HepG2 (cell line): ENCODE measurements around the gene ADI1. TPM values are rescaled to one million over a fixed set of nuclear protein-coding genes. Genes with fewer than 3 reads are reported as not detected.
A peak's percentile ranks its signal among the peaks of the same experiment; 100 is the strongest.

Source experiments
- CCDC6 ChIP-seq: sonication (generic); formaldehyde crosslinking; IDR thresholded peaks from 2 replicates; pipeline ENCODE4 v1.8.1; 2022; ENCODE audit warnings: mild to moderate bottlenecking, missing genetic modification reagents, moderate library complexity
- CEBPG ChIP-seq: IDR thresholded peaks from 2 replicates; pipeline ENCODE4 v1.6.1; 2016
- CREM ChIP-seq, 2 experiments: sonication (generic) in 1 of 2; formaldehyde crosslinking in 1 of 2; IDR thresholded peaks; 2 replicates each; pipeline versions ENCODE4 v1.4.0 to v1.6.1; 2016 to 2020; ENCODE audit warnings: antibody characterized with exemption in 1 of 2, mild to moderate bottlenecking in 1 of 2, missing genetic modification reagents in 1 of 2
- ELF1 ChIP-seq: sonication (generic); formaldehyde crosslinking; IDR thresholded peaks from 2 replicates; pipeline ENCODE4 v1.4.0; 2020; ENCODE audit warnings: missing genetic modification reagents
- EP300 ChIP-seq, 3 experiments: sonication (generic) in 1 of 3; formaldehyde crosslinking in 1 of 3; IDR thresholded peaks; 2 replicates each; pipeline versions ENCODE4 v1.5.1 to v1.6.1; 2011 to 2020; ENCODE audit warnings: low read depth in 2 of 3, low read length in 2 of 3, borderline replicate concordance in 1 of 3, improper control_type of control experiment in 1 of 3, mild to moderate bottlenecking in 1 of 3, missing genetic modification reagents in 1 of 3, moderate library complexity in 1 of 3
- ESRRA ChIP-seq: sonication (generic); formaldehyde crosslinking; IDR thresholded peaks from 2 replicates; pipeline ENCODE4 v1.5.1; 2020; ENCODE audit warnings: mild to moderate bottlenecking, low read depth, missing genetic modification reagents
- FOXM1 ChIP-seq: sonication (generic); formaldehyde crosslinking; IDR thresholded peaks from 2 replicates; pipeline ENCODE4 v1.5.0; 2020; ENCODE audit warnings: missing genetic modification reagents
- LCORL ChIP-seq, 2 experiments: fragments of 450-650 bp in 1 of 2; sonication (generic) in 1 of 2; formaldehyde crosslinking in 1 of 2; IDR thresholded peaks; 2 replicates each; pipeline versions ENCODE4 v1.5.0 to v1.6.1; 2017 to 2020; ENCODE audit warnings: antibody characterized with exemption in 1 of 2, missing genetic modification reagents in 1 of 2
- POLR2A ChIP-seq, 2 experiments: IDR thresholded peaks; 2 replicates each; pipeline ENCODE4 v1.6.1; 2011; ENCODE audit warnings: low read depth in 2 of 2, low read length in 2 of 2, mild to moderate bottlenecking in 1 of 2, moderate library complexity in 1 of 2; ENCODE audit not compliant: insufficient read depth in 1 of 2
- RXRA ChIP-seq: sonication (generic); formaldehyde crosslinking; IDR thresholded peaks from 2 replicates; pipeline ENCODE4 v1.5.1; 2020; ENCODE audit warnings: missing genetic modification reagents
- ZFP82 ChIP-seq: sonication (generic); formaldehyde crosslinking; IDR thresholded peaks from 2 replicates; pipeline ENCODE4 v1.5.1; 2020; ENCODE audit warnings: mild to moderate bottlenecking, missing genetic modification reagents, borderline replicate concordance
- ZNF747 ChIP-seq: sonication (generic); formaldehyde crosslinking; IDR thresholded peaks from 2 replicates; pipeline ENCODE4 v1.8.1; 2023; ENCODE audit warnings: missing genetic modification reagents, mild to moderate bottlenecking, borderline replicate concordance
- polyA plus RNA-seq, 8 experiments: library from polyadenylated mRNA; depleted of rRNA in 3 of 8; stranded (reverse) in 7 of 8; unstranded in 1 of 8; fragments of >200 nt; fragmentation: Illumina TruSeq in 4 of 8; extraction: Trizol in 4 of 8; gene quantifications; 2 replicates each; pipeline versions ENCODE4 v1.2.1 to v1.2.3, GENCODE V29; 2011 to 2016; ENCODE audit warnings: low read depth in 4 of 8, missing spikeins in 1 of 8, mixed read lengths in 1 of 8; ENCODE audit not compliant: insufficient read depth in 1 of 8
- total RNA-seq, 5 experiments: library from RNA; depleted of rRNA; stranded (reverse); fragments of >200 nt; fragmentation: Illumina TruSeq; extraction: Trizol; gene quantifications; 2 replicates each; pipeline ENCODE4 v1.2.3, GENCODE V29; 2016; ENCODE audit warnings: low read depth in 1 of 5
- TF ChIP-seq, protein P1 (sequence below), 2 experiments: IDR thresholded peaks; 2 replicates each; pipeline ENCODE4 v1.6.1; 2011 to 2012; ENCODE audit warnings: low read length in 2 of 2, borderline replicate concordance in 1 of 2, low read depth in 1 of 2, mild to moderate bottlenecking in 1 of 2, moderate library complexity in 1 of 2
- TF ChIP-seq, protein P2 (sequence below), 2 experiments: sonication (generic) in 1 of 2; formaldehyde crosslinking in 1 of 2; IDR thresholded peaks; 2 replicates each; pipeline versions ENCODE4 v1.4.0 to v1.6.1; 2018 to 2020; ENCODE audit warnings: missing genetic modification reagents in 2 of 2, borderline replicate concordance in 1 of 2, low read depth in 1 of 2, mild to moderate bottlenecking in 1 of 2, missing biosample characterization in 1 of 2
- TF ChIP-seq, protein P3 (sequence below): sonication (generic); formaldehyde crosslinking; IDR thresholded peaks from 2 replicates; pipeline ENCODE4 v1.4.0; 2020; ENCODE audit warnings: missing genetic modification reagents, borderline replicate concordance
- TF ChIP-seq, protein P4 (sequence below): IDR thresholded peaks from 2 replicates; pipeline ENCODE4 v1.6.1; 2018; ENCODE audit warnings: missing genetic modification reagents

The ADI1 gene
- total and polyA plus RNA-seq, 2 of the 13 experiments (the other 11 are each of a cell fraction or from before 2014, with no cell fraction given), result 28.7 to 123 TPM

DNA sequence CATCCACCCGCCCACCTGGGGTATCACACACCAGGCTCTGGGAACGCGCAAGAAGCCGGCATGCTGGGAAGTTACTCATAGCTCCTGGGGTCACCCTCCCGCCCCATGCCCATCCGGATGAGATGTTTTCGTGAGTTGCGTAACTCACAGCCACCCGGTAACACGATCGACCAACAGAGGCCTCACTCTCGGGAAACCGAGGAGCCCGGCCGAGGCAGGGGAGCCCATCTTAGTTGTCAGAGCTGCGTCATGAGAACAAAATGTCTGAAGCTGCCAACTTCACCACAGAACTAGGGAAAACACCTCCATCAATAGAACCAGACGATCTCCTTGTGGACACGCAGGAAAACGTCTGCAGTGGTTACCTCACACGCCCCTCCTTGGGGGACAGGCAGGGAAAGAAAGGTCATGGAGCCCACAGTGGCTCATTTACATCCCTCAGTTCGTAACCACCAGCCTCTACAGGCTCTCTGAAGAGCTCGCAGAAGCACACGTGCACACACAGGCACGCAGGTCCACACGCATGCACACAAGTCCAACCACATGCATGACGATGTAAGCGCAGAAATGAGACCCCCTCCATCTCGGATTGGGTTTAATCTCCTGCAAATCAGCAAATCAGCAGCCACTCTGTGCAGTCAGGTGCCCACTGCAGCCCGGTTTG is 26.2 kb downstream of the ADI1 start (continued):
- TF ChIP-seq, protein P1, sequence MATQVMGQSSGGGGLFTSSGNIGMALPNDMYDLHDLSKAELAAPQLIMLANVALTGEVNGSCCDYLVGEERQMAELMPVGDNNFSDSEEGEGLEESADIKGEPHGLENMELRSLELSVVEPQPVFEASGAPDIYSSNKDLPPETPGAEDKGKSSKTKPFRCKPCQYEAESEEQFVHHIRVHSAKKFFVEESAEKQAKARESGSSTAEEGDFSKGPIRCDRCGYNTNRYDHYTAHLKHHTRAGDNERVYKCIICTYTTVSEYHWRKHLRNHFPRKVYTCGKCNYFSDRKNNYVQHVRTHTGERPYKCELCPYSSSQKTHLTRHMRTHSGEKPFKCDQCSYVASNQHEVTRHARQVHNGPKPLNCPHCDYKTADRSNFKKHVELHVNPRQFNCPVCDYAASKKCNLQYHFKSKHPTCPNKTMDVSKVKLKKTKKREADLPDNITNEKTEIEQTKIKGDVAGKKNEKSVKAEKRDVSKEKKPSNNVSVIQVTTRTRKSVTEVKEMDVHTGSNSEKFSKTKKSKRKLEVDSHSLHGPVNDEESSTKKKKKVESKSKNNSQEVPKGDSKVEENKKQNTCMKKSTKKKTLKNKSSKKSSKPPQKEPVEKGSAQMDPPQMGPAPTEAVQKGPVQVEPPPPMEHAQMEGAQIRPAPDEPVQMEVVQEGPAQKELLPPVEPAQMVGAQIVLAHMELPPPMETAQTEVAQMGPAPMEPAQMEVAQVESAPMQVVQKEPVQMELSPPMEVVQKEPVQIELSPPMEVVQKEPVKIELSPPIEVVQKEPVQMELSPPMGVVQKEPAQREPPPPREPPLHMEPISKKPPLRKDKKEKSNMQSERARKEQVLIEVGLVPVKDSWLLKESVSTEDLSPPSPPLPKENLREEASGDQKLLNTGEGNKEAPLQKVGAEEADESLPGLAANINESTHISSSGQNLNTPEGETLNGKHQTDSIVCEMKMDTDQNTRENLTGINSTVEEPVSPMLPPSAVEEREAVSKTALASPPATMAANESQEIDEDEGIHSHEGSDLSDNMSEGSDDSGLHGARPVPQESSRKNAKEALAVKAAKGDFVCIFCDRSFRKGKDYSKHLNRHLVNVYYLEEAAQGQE (IDR thresholded peaks at IDR 0.05; ENCODE audit: borderline replicate concordance in 1 of 2, low read depth in 1 of 2, low read length in 2 of 2), result 0 out of 4 replicates have a peak, but pooled peaks of 1 of the 2 experiments have one; percentile 15
- no peak; the same call in 1 of the 2 replicates for TF ChIP-seq ESRRA (CRISPR knock-in tag)
- TF ChIP-seq, protein P2, sequence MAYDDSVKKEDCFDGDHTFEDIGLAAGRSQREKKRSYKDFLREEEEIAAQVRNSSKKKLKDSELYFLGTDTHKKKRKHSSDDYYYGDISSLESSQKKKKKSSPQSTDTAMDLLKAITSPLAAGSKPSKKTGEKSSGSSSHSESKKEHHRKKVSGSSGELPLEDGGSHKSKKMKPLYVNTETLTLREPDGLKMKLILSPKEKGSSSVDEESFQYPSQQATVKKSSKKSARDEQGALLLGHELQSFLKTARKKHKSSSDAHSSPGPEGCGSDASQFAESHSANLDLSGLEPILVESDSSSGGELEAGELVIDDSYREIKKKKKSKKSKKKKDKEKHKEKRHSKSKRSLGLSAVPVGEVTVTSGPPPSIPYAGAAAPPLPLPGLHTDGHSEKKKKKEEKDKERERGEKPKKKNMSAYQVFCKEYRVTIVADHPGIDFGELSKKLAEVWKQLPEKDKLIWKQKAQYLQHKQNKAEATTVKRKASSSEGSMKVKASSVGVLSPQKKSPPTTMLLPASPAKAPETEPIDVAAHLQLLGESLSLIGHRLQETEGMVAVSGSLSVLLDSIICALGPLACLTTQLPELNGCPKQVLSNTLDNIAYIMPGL (CRISPR knock-in tag; IDR thresholded peaks at IDR 0.05; ENCODE audit: borderline replicate concordance in 1 of 2, low read depth in 1 of 2), result peak; percentile 44 to 69; a peak in 2 of 4 replicates
- peak; percentile 38; the same call in 1 of the 2 replicates for TF ChIP-seq CREM (IDR thresholded peaks at IDR 0.05)
- TF ChIP-seq CREM (CRISPR knock-in tag; IDR thresholded peaks at IDR 0.05), result no peak
- peak; percentile 41; the same call in 1 of the 2 replicates for TF ChIP-seq RXRA (CRISPR knock-in tag)
- peak; percentile 38; the same call in 1 of the 2 replicates for TF ChIP-seq ELF1 (CRISPR knock-in tag)
- 0 out of 2 replicates have a peak, but pooled peaks have one; percentile 57 for TF ChIP-seq CCDC6 (CRISPR knock-in tag)
- TF ChIP-seq LCORL (IDR thresholded peaks at IDR 0.05), result no peak
- TF ChIP-seq LCORL (CRISPR knock-in tag; IDR thresholded peaks at IDR 0.05), result peak; percentile 93
- TF ChIP-seq, protein P3, sequence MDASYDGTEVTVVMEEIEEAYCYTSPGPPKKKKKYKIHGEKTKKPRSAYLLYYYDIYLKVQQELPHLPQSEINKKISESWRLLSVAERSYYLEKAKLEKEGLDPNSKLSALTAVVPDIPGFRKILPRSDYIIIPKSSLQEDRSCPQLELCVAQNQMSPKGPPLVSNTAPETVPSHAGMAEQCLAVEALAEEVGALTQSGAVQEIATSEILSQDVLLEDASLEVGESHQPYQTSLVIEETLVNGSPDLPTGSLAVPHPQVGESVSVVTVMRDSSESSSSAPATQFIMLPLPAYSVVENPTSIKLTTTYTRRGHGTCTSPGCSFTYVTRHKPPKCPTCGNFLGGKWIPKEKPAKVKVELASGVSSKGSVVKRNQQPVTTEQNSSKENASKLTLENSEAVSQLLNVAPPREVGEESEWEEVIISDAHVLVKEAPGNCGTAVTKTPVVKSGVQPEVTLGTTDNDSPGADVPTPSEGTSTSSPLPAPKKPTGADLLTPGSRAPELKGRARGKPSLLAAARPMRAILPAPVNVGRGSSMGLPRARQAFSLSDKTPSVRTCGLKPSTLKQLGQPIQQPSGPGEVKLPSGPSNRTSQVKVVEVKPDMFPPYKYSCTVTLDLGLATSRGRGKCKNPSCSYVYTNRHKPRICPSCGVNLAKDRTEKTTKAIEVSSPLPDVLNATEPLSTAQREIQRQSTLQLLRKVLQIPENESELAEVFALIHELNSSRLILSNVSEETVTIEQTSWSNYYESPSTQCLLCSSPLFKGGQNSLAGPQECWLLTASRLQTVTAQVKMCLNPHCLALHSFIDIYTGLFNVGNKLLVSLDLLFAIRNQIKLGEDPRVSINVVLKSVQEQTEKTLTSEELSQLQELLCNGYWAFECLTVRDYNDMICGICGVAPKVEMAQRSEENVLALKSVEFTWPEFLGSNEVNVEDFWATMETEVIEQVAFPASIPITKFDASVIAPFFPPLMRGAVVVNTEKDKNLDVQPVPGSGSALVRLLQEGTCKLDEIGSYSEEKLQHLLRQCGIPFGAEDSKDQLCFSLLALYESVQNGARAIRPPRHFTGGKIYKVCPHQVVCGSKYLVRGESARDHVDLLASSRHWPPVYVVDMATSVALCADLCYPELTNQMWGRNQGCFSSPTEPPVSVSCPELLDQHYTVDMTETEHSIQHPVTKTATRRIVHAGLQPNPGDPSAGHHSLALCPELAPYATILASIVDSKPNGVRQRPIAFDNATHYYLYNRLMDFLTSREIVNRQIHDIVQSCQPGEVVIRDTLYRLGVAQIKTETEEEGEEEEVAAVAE (CRISPR knock-in tag), result 0 out of 2 replicates have a peak, but pooled peaks have one; percentile 30
- no peak; the same call in 1 of the 2 replicates for TF ChIP-seq FOXM1 (CRISPR knock-in tag)
- TF ChIP-seq CEBPG, result peak; percentile 98
- TF ChIP-seq POLR2A (IDR thresholded peaks at IDR 0.05; ENCODE audit: insufficient read depth in 1 of 2, low read depth in 2 of 2, low read length in 2 of 2), result no peak; a peak in 1 of 4 replicates
- peak in 1 of 2 experiments; percentile 46; a peak in 1 of 4 replicates for TF ChIP-seq EP300 (IDR thresholded peaks at IDR 0.05; ENCODE audit: low read depth in 2 of 2, low read length in 2 of 2)
- no peak for TF ChIP-seq EP300 (CRISPR knock-in tag; IDR thresholded peaks at IDR 0.05; ENCODE audit: borderline replicate concordance)
- TF ChIP-seq ZFP82 (CRISPR knock-in tag), result peak; percentile 47; the same call in 1 of the 2 replicates
- TF ChIP-seq ZNF747 (CRISPR knock-in tag), result no peak
- TF ChIP-seq, protein P4, sequence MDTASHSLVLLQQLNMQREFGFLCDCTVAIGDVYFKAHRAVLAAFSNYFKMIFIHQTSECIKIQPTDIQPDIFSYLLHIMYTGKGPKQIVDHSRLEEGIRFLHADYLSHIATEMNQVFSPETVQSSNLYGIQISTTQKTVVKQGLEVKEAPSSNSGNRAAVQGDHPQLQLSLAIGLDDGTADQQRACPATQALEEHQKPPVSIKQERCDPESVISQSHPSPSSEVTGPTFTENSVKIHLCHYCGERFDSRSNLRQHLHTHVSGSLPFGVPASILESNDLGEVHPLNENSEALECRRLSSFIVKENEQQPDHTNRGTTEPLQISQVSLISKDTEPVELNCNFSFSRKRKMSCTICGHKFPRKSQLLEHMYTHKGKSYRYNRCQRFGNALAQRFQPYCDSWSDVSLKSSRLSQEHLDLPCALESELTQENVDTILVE (CRISPR knock-in tag), result peak; percentile 97
